Breast epithelium (tissue), 4 donors: Measurements from ENCODE around the gene WWP2. TPM values are rescaled to one million over a fixed set of nuclear protein-coding genes. Genes with fewer than 3 reads are reported as not detected.

Experiments
- DNase-seq, 2 donors: peaks; one replicate each; pipeline ENCODE4 v3.0.0-alpha.2; 2019; ENCODE audit warnings: low spot score in 2 of 2
- H3K27ac ChIP-seq, 2 donors: fragments of 200-600 bp; sonication (generic) in 1 of 2; one replicate each; pipeline ENCODE4 v1.5.1; 2016 to 2019; ENCODE audit warnings: mild to moderate bottlenecking in 1 of 2
- H3K27me3 ChIP-seq, 2 donors: fragments of 200-600 bp; sonication (generic) in 1 of 2; one replicate each; pipeline versions ENCODE4 v1.5.1 to v1.6.0; 2017 to 2019; ENCODE audit warnings: control low read depth in 1 of 2, mild to moderate bottlenecking in 1 of 2
- H3K36me3 ChIP-seq: fragments of 200-600 bp; one replicate; pipeline ENCODE4 v1.5.1; 2019
- H3K4me1 ChIP-seq, 2 donors: fragments of 200-600 bp; sonication (generic); one replicate each; pipeline ENCODE4 v1.5.1; 2016 to 2019; ENCODE audit warnings: control low read depth in 1 of 2
- H3K4me3 ChIP-seq, 3 donors: fragments of 200-600 bp; sonication (generic); 1 replicate in 2 of 3; 2 replicates in 1 of 3; pipeline ENCODE4 v1.5.1; 2016 to 2019; ENCODE audit warnings: mild to moderate bottlenecking in 3 of 3, moderate library complexity in 2 of 3
- H3K9me3 ChIP-seq, 2 donors: fragments of 200-600 bp; sonication (generic) in 1 of 2; one replicate each; pipeline ENCODE4 v1.5.1; 2016 to 2019; ENCODE audit warnings: control low read depth in 1 of 2
- POLR2A ChIP-seq: fragments of 450-650 bp; IDR thresholded peaks from one replicate; pipeline ENCODE4 v1.6.1; 2016; ENCODE audit warnings: antibody characterized with exemption, mild to moderate bottlenecking, moderate library complexity
- POLR2AphosphoS5 ChIP-seq, 3 donors: sonication (generic); formaldehyde crosslinking; IDR thresholded peaks; one replicate each; pipeline ENCODE4 v1.6.1; 2017; ENCODE audit warnings: antibody characterized with exemption in 3 of 3
- intact Hi-C: fragments of 100-400 bp; cut with DNase I; formaldehyde crosslinking; loops from one replicate; pipeline ENCODE4 v1.15.1; 2023; ENCODE audit warnings: low total_unique reads
- total RNA-seq, 3 donors: library from RNA; depleted of rRNA; stranded (reverse); fragments of >200 nt; gene quantifications; one replicate each; pipeline ENCODE4 v1.1.0, GENCODE V29; 2016
- TF ChIP-seq, protein P1 (sequence below), 3 donors: fragments of 450-650 bp; IDR thresholded peaks; one replicate each; pipeline ENCODE4 v1.5.1; 2016 to 2017; ENCODE audit warnings: antibody characterized with exemption in 3 of 3, mild to moderate bottlenecking in 3 of 3, moderate library complexity in 3 of 3

The WWP2 gene
- total RNA-seq, 3 donors from 2014 or later = 34.1 to 46.5 (median 34.7) TPM

GRCh38 chr16:69855592-69855991 lies 93.5 kb downstream of the WWP2 start:
- no peaks in the 10 kb centered on the region for H3K4me1 ChIP-seq
- TF ChIP-seq, protein P1, sequence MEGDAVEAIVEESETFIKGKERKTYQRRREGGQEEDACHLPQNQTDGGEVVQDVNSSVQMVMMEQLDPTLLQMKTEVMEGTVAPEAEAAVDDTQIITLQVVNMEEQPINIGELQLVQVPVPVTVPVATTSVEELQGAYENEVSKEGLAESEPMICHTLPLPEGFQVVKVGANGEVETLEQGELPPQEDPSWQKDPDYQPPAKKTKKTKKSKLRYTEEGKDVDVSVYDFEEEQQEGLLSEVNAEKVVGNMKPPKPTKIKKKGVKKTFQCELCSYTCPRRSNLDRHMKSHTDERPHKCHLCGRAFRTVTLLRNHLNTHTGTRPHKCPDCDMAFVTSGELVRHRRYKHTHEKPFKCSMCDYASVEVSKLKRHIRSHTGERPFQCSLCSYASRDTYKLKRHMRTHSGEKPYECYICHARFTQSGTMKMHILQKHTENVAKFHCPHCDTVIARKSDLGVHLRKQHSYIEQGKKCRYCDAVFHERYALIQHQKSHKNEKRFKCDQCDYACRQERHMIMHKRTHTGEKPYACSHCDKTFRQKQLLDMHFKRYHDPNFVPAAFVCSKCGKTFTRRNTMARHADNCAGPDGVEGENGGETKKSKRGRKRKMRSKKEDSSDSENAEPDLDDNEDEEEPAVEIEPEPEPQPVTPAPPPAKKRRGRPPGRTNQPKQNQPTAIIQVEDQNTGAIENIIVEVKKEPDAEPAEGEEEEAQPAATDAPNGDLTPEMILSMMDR (IDR thresholded peaks at IDR 0.05) = no peak
- TF ChIP-seq POLR2AphosphoS5 (IDR thresholded peaks at IDR 0.05) (no peak), POLR2A (no peak)
- no peaks in the 10 kb centered on the region for H3K36me3 ChIP-seq
- H3K4me3 ChIP-seq = no peak overlapping the region
- no peaks in the 10 kb centered on the region for H3K9me3 ChIP-seq
- no peaks in the 10 kb centered on the region for H3K27me3 ChIP-seq
- no peak overlapping the region for H3K27ac ChIP-seq
- intact Hi-C loops = no loop called here
- no peak for DNase-seq

DNA sequence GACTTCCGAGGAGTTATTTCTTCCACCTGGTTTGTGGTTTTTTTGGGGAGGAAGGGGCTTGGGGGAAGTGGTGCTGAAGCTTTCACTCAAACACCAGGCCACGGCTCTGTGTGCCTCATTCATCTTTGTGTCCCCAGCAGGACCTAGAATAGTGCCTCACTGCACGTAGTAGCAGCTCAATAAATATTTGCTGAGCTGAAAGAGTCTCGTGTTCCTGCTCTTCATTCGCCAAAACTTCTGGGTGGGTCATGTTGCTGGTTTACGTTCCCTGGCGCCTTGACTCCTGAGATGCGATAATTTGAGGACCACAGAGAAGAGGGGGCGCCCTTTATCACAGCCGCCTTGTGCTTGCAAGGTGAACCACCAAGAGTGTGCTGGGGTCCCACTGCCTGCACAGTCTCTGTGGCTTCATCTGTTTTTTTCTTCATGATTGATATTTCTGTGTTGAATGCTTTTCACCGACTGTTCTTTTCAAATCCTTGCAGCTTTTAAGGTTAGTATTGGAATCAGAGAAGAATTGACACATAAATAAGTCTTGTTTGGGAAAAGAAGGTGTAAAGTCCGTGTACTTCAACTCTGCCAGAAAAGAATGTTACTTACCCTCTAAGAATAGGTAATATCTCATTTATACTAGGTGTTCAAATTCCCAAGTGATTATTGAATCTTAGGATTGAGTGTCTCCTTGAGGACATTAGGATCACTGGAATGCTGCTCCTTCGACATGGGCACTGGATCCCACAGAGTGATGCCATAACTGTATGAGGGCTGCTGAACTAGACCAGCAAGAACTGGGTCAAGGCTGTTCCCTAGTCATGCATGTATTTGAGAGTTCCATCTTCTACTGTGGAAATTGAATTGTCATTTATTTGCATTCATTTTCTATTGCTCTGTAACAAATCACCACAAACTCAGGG lies 96.3 kb downstream of the WWP2 start:
- no peaks in the 10 kb centered on the region for H3K27me3 ChIP-seq
- intact Hi-C loops = no loop called here
- TF ChIP-seq, protein P1 (IDR thresholded peaks at IDR 0.05) = no peak
- no peak for TF ChIP-seq POLR2AphosphoS5 (IDR thresholded peaks at IDR 0.05)
- TF ChIP-seq POLR2A = no peak
- H3K27ac ChIP-seq = no peak overlapping the region
- no peak overlapping the region for H3K4me3 ChIP-seq
- no peaks in the 10 kb centered on the region for H3K4me1 ChIP-seq
- no peaks in the 10 kb centered on the region for H3K9me3 ChIP-seq
- H3K36me3 ChIP-seq = no peaks in the 10 kb centered on the region
- no peak for DNase-seq

GRCh38 chr16:69859105-69859989 lies 97.2 kb downstream of the WWP2 start:
- Histone ChIP-seq H3K9me3 (no peaks in the 10 kb centered on the region), H3K4me1 (no peaks in the 10 kb centered on the region), H3K4me3 (no peak overlapping the region), H3K36me3 (no peaks in the 10 kb centered on the region), H3K27me3 (no peaks in the 10 kb centered on the region), H3K27ac (peak overlapping the region in 1 of 2 donors; percentile 67)
- TF ChIP-seq, protein P1 (IDR thresholded peaks at IDR 0.05) = no peak
- no peak for TF ChIP-seq POLR2AphosphoS5 (IDR thresholded peaks at IDR 0.05)
- no peak for TF ChIP-seq POLR2A
- DNase-seq = no peak
- intact Hi-C loops = no loop called here

DNA sequence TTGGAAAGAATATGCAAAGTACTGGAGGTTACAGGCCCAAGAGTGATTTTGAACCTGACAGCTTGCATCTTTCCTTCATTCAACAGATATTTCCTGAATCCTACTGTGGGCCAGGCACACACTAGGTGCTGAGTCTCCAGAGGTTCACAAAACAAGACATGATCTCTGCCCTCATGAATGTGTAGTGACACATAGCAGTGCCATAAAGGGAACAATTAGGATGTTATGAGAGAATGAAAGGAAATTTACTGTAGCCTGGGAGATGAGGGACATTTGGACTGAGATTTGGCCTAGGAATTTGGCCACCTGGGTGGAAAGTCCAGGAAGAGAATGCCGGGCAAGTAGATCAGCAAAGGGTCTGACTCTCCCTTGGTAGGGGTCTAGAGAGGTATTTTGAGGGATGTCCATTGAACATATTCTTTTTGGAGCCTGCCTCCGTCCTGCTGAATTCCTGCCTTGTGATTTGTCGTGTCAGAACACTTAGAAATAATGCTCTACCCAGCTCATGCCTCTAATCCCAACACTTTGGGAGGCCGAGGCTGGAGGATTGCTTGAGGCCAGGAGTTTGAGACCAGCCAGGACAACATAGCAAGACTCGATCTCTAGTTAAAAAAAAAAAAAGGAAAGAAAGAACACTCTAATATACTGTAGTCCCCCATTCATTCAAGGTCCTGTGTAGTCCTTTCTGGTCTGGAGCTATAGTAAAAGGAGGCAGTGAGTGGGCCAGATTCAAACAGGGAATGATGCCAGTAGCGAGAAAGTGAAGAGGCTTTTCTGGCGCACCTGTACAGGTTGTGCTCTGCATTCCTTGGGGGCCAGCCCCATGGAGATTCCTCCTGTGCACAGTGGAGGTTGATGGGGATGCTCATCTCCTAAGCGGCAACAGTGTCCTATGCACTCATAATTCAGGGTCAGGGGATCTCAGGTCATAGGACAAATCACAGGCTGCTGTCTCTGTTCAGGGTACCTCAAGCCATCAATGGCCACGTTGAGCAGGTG lies 98.4 kb downstream of the WWP2 start:
- TF ChIP-seq, protein P1 (IDR thresholded peaks at IDR 0.05) = no peak
- TF ChIP-seq POLR2AphosphoS5 (IDR thresholded peaks at IDR 0.05) (no peak), POLR2A (no peak)
- no peak for DNase-seq

More for the DNA sequence above, 98.4 kb downstream of the WWP2 start:
- Histone ChIP-seq H3K36me3 (no peaks in the 10 kb centered on the region), H3K4me3 (no peak overlapping the region), H3K4me1 (no peaks in the 10 kb centered on the region), H3K9me3 (no peaks in the 10 kb centered on the region), H3K27ac (peak overlapping the region; percentile 67 to 78), H3K27me3 (no peaks in the 10 kb centered on the region)
- intact Hi-C loops = loop anchor here (10.0 kb wide), 1 partner anchor 66 kb away; no protein-coding TSS in a partner anchor
